GM12878 (cell line): Measurements from ENCODE around the gene ZXDA.

Source experiments
- CEBPZ ChIP-seq: fragments of 150-350 bp; IDR thresholded peaks from 2 replicates; pipeline ENCODE4 v1.6.1; 2016; ENCODE audit warnings: low read depth, low read length
- CTCF ChIP-seq, 3 experiments: IDR thresholded peaks in 2 of 3; conservative IDR thresholded peaks in 1 of 3; 2 replicates each; pipeline ENCODE4 v1.5.1; 2011; ENCODE audit warnings: low read depth in 3 of 3, low read length in 3 of 3, mild to moderate bottlenecking in 3 of 3, control low read depth in 2 of 3, moderate library complexity in 2 of 3, inconsistent platforms in 1 of 3, mixed read lengths in 1 of 3; ENCODE audit not compliant: control insufficient read depth in 2 of 3, insufficient read depth in 1 of 3; ENCODE audit errors: extremely low read depth in 1 of 3
- FOXK2 ChIP-seq: fragments of 450-650 bp; IDR thresholded peaks from 2 replicates; pipeline ENCODE4 v1.6.1; 2017; ENCODE audit warnings: mild to moderate bottlenecking, moderate library complexity
- HSF1 ChIP-seq: fragments of 150-350 bp; IDR thresholded peaks from 2 replicates; pipeline ENCODE4 v1.6.1; 2014; ENCODE audit warnings: mild to moderate bottlenecking, low read depth, low read length
- NFIC ChIP-seq: IDR thresholded peaks from 2 replicates; pipeline ENCODE4 v1.6.1; 2012; ENCODE audit warnings: low read depth, mild to moderate bottlenecking, inconsistent platforms, low read length, moderate library complexity
- PKNOX1 ChIP-seq: fragments of 450-650 bp; IDR thresholded peaks from 2 replicates; pipeline ENCODE4 v1.6.1; 2016; ENCODE audit warnings: mild to moderate bottlenecking
- POLR2A ChIP-seq: IDR thresholded peaks from 2 replicates; pipeline ENCODE4 v1.6.1; 2011; ENCODE audit warnings: low read depth, mild to moderate bottlenecking, low read length
- POLR2AphosphoS5 ChIP-seq: IDR thresholded peaks from 2 replicates; pipeline ENCODE4 v1.6.1; 2011; ENCODE audit warnings: mild to moderate bottlenecking, low read length, inconsistent platforms
- PRDM15 ChIP-seq: fragments of 450-650 bp; formaldehyde crosslinking; IDR thresholded peaks from 2 replicates; pipeline ENCODE4 v1.4.0; 2020; ENCODE audit warnings: mild to moderate bottlenecking, moderate library complexity
- SMC3 ChIP-seq: IDR thresholded peaks from 2 replicates; pipeline ENCODE4 v1.6.1; 2011; ENCODE audit warnings: low read length, improper control_type of control experiment, borderline replicate concordance
- USF2 ChIP-seq: IDR thresholded peaks from 2 replicates; pipeline ENCODE4 v1.6.1; 2011; ENCODE audit warnings: low read depth, low read length, improper control_type of control experiment, borderline replicate concordance
- ZBTB4 ChIP-seq: fragments of 450-650 bp; formaldehyde crosslinking; IDR thresholded peaks from 2 replicates; pipeline ENCODE4 v1.4.0; 2022; ENCODE audit warnings: mild to moderate bottlenecking, moderate library complexity
- ZZZ3 ChIP-seq: IDR thresholded peaks from 2 replicates; pipeline ENCODE4 v1.6.1; 2011; ENCODE audit warnings: low read depth; ENCODE audit not compliant: control insufficient read depth, insufficient read length

GRCh38 chrX:57905141-57905540 is 5.1 kb downstream of the ZXDA start:
- TF ChIP-seq NFIC = no peak
- no peak for TF ChIP-seq CTCF (IDR thresholded peaks at IDR 0.05 in 2 of 3, conservative IDR thresholded peaks at IDR 0.05 in 1 of 3; ENCODE audit: control insufficient read depth in 2 of 3, extremely low read depth in 1 of 3, insufficient read depth in 1 of 3, low read depth in 3 of 3, low read length in 3 of 3)
- no peak for TF ChIP-seq POLR2AphosphoS5
- TF ChIP-seq CEBPZ = no peak
- no peak for TF ChIP-seq HSF1
- TF ChIP-seq FOXK2 = no peak
- TF ChIP-seq SMC3 = no peak
- TF ChIP-seq PKNOX1 = no peak
- no peak for TF ChIP-seq PRDM15 (CRISPR knock-in tag)
- no peak for TF ChIP-seq USF2
- no peak for TF ChIP-seq ZBTB4 (CRISPR knock-in tag)
- no peak for TF ChIP-seq ZZZ3
- TF ChIP-seq POLR2A = no peak
